Measurements from ENCODE around the gene RFX3. TPM values are rescaled to one million over a fixed set of nuclear protein-coding genes. Genes with fewer than 3 reads are reported as not detected.

RFX3 gene
- total RNA-seq, 2 donors from 2014 or later, result 4.6 to 6.5 TPM

DNA sequence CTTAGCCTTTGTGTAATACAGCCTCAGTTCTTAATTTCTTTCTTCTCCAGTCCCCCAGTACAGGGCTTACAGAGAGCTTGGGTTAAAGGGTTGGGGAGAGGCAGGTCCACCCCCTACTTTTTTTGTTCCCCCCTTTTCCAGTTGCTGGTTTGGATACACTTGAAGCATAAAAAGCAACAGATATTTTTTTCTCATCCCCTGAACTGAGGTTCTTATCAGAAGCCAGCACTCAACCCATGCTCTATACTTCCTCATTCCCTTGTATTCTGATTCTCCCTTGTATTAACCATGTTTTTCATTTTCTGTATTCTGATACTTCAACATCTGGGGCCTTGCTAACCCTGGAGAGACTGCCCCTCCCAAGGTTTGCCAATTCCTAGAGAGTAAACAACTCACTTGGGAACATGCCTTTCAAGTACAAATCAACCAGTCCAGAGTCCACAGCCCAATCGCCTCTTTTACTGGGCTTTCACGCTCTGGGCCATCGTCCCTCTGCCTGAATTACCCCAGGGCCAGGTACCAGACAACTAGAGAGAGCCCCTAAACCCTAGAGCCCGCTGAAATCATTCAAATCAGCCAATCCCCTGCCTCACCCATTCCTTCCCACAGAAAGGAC is 348.5 kb downstream of the RFX3 start:
- ATAC-seq (no peak), DNase-seq (no peak)
- Histone ChIP-seq H3K36me3 (replicated peaks in 1 of 2; ENCODE audit: insufficient read depth in 1 of 2, low read depth in 2 of 2) (no peaks in the 10 kb centered on the region), H3K27ac (no peak overlapping the region), H3K4me1 (peaks cover 18% of the 10 kb centered on the region), H3K27me3 (no peaks in the 10 kb centered on the region), H3K4me3 (no peak overlapping the region), H3K9me3 (no peaks in the 10 kb centered on the region)
- TF ChIP-seq POLR2A (IDR thresholded peaks at IDR 0.05), result no peak
- TF ChIP-seq, protein P1, sequence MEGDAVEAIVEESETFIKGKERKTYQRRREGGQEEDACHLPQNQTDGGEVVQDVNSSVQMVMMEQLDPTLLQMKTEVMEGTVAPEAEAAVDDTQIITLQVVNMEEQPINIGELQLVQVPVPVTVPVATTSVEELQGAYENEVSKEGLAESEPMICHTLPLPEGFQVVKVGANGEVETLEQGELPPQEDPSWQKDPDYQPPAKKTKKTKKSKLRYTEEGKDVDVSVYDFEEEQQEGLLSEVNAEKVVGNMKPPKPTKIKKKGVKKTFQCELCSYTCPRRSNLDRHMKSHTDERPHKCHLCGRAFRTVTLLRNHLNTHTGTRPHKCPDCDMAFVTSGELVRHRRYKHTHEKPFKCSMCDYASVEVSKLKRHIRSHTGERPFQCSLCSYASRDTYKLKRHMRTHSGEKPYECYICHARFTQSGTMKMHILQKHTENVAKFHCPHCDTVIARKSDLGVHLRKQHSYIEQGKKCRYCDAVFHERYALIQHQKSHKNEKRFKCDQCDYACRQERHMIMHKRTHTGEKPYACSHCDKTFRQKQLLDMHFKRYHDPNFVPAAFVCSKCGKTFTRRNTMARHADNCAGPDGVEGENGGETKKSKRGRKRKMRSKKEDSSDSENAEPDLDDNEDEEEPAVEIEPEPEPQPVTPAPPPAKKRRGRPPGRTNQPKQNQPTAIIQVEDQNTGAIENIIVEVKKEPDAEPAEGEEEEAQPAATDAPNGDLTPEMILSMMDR (IDR thresholded peaks at IDR 0.05), result no peak
- WGBS, 2 donors, result 33 to 46% methylated on average over 4 of the region's 4 CpGs
- intact Hi-C loops (cut with DNase I), result no loop called here

DNA sequence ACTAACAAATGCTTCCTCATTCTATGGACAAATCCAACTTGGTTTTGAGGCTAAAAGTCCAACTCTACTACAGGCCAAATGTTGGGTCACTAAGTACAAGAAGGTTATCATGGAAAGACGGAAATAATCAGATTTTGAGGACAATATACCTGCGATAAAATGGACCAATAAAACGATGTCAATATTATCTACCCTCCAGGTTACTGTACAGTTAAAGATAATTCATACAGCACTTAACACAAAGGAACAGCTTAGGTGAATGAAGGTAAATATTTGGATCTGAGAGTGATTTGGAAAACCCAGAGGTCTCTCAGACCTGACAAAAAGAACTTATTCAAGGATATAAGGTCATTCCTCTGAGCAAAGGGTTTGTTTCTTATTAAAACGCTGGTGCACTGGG is 352.4 kb downstream of the RFX3 start:
- intact Hi-C loops (cut with DNase I), result no loop called here
- ATAC-seq, result no peak
- Histone ChIP-seq H3K4me1 (peaks cover 5% of the 10 kb centered on the region), H3K27ac (no peak overlapping the region), H3K36me3 (replicated peaks in 1 of 2; ENCODE audit: insufficient read depth in 1 of 2, low read depth in 2 of 2) (no peaks in the 10 kb centered on the region), H3K4me3 (no peak overlapping the region), H3K9me3 (no peaks in the 10 kb centered on the region), H3K27me3 (no peaks in the 10 kb centered on the region)
- WGBS, 2 donors, result 43 to 46% methylated on average over 4 of the region's 4 CpGs
- TF ChIP-seq, protein P1 (IDR thresholded peaks at IDR 0.05), result no peak
- TF ChIP-seq POLR2A (IDR thresholded peaks at IDR 0.05), result no peak
- DNase-seq, result no peak

DNA sequence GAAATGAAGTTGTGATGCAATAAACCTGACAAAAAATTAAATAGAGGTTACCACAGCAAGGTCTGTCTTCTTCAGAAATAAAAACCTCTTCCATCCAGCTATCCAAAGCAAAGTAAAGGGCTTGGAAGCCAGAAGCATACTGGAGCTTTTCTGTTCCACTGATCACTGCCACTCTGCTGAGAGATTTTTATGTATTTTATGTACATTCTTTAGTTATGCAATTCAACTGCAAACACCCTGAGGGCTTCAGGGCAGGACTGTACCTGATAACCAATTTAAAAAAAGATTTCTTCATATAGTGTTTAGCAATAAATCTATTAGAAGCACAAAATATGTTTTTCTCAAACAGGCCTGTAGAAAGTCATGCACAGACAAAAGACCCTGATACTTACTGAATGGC is 355.0 kb downstream of the RFX3 start:
- TF ChIP-seq, protein P1 (IDR thresholded peaks at IDR 0.05), result no peak
- TF ChIP-seq POLR2A (IDR thresholded peaks at IDR 0.05), result no peak
- intact Hi-C loops (cut with DNase I), result no loop called here

More for the DNA sequence above, 355.0 kb downstream of the RFX3 start:
- Histone ChIP-seq H3K4me1 (no peaks in the 10 kb centered on the region), H3K9me3 (no peaks in the 10 kb centered on the region), H3K27ac (no peak overlapping the region), H3K27me3 (no peaks in the 10 kb centered on the region), H3K36me3 (replicated peaks in 1 of 2; ENCODE audit: insufficient read depth in 1 of 2, low read depth in 2 of 2) (no peaks in the 10 kb centered on the region), H3K4me3 (no peak overlapping the region)
- DNase-seq (no peak), ATAC-seq (no peak)

Data from body of pancreas (tissue), 4 donors.